Aorta (tissue), 5 donors: ENCODE results near the gene STX11. TPM values are rescaled to one million over a fixed set of nuclear protein-coding genes. Genes with fewer than 3 reads are reported as not detected.

Experiments
- ATAC-seq: fragments of 200-7000 bp; cut with Tn5 transposase; one replicate; pipeline ENCODE4 v1.9.1; 2022; ENCODE audit warnings: moderate library complexity; ENCODE audit not compliant: low FRiP score
- DNase-seq, 2 donors: peaks; one replicate each; pipeline ENCODE4 v3.0.0-alpha.2; 2020
- H3K27ac ChIP-seq, 2 donors: one replicate each; pipeline ENCODE4 v1.5.1; 2013; ENCODE audit warnings: low read length in 2 of 2, mild to moderate bottlenecking in 2 of 2, moderate library complexity in 2 of 2, control low read depth in 1 of 2, inconsistent platforms in 1 of 2, low read depth in 1 of 2
- H3K27me3 ChIP-seq, 2 donors: one replicate each; pipeline ENCODE4 v1.6.1; 2013; ENCODE audit warnings: control low read depth in 1 of 2, low read length in 1 of 2, mild to moderate bottlenecking in 1 of 2, moderate library complexity in 1 of 2; ENCODE audit not compliant: insufficient read depth in 2 of 2, control insufficient read depth in 1 of 2
- H3K36me3 ChIP-seq, 2 donors: one replicate each; pipeline ENCODE4 v1.6.1; 2013; ENCODE audit warnings: control low read depth in 1 of 2, low read length in 1 of 2, mild to moderate bottlenecking in 1 of 2; ENCODE audit not compliant: insufficient read depth in 2 of 2, control insufficient read depth in 1 of 2
- H3K4me1 ChIP-seq, 2 donors: one replicate each; pipeline ENCODE4 v1.6.1; 2013; ENCODE audit warnings: low read length in 2 of 2, control low read depth in 1 of 2, mild to moderate bottlenecking in 1 of 2, moderate library complexity in 1 of 2; ENCODE audit not compliant: insufficient read depth in 2 of 2, control insufficient read depth in 1 of 2
- H3K4me3 ChIP-seq, 2 donors: one replicate each; pipeline ENCODE4 v1.5.1; 2013; ENCODE audit warnings: low read length in 2 of 2, control low read depth in 1 of 2, mild to moderate bottlenecking in 1 of 2
- H3K9me3 ChIP-seq: one replicate; pipeline ENCODE4 v1.6.1; 2013; ENCODE audit warnings: mild to moderate bottlenecking, low read length; ENCODE audit not compliant: control insufficient read depth
- WGBS, 2 donors: extraction: QIAGEN DNeasy Blood & Tissue Kit; methylation state at CpG; one replicate each; pipeline ENCODE4 v1.1.7; 2013; 5-methylcytosine and 5-hydroxymethylcytosine counted together
- intact Hi-C, 2 donors: fragments of 100-400 bp; cut with DNase I; formaldehyde crosslinking; loops; one replicate each; pipeline versions ENCODE4 v1.14.2 to v1.15.0; 2022
- long read RNA-seq, 2 donors: library from polyadenylated mRNA; unstranded; transcript quantifications; one replicate each; pipeline ENCODE4 v2.0.0, GENCODE V29; 2020 to 2021
- polyA plus RNA-seq, 2 donors: library from polyadenylated mRNA; stranded (reverse); fragments of 200-250 nt; gene quantifications; one replicate each; pipeline ENCODE4 v1.2.3, GENCODE V29; 2013
- total RNA-seq, 2 donors: library from RNA; stranded (reverse); fragmentation: NEBNext Ultra II Directional; extraction: Animal tissue kit (Norgen Biotek cat#: 25700); gene quantifications; one replicate each; pipeline ENCODE4 v1.2.1, GENCODE V29; 2021
- donor health status: healthy with polysubstance abuse.
- donor health status: Bipolar disorder and iron deficiency.
- donor health status: DM: no; HTN: no; CAD: no.
- donor health status: DM: no; HTN: no; CAD: no.
- donor health status: DM: yes; HTN: yes; CAD: no.

STX11 gene
- total RNA-seq (1 to 10 TPM; 6.5 to 7.0 TPM), polyA plus RNA-seq (1 to 10 TPM; 2.0 to 4.6 TPM)
- long read RNA-seq, donor 1, transcript STX11-201 (2 exons, 1,926 nt): major isoform, 23 of 29 reads
- long read RNA-seq, donor 1, partial matches to known transcripts: 2 of 29 reads
- long read RNA-seq, donor 1, other reads (novel, unspliced or antisense): 4 of 29 reads
- long read RNA-seq, donor 2, transcript STX11-201 (2 exons, 1,926 nt): major isoform, 11 of 12 reads
- long read RNA-seq, donor 2, partial matches to known transcripts: 0 of 12 reads
- long read RNA-seq, donor 2, other reads (novel, unspliced or antisense): 1 of 12 reads

GRCh38 chr6:144149894-144150709 is at the start of gene STX11:
Gene STX11, plus strand, starts transcription at chr6:144150517. Its CDS starts 36,111 bp downstream, at chr6:144186628.
- Histone ChIP-seq H3K9me3 (no peaks in the 10 kb centered on the region), H3K4me1 (no peaks in the 10 kb centered on the region), H3K27me3 (no peaks in the 10 kb centered on the region), H3K36me3 (no peaks in the 10 kb centered on the region), H3K4me3 (peak within 1 kb of the TSS; percentile 40 to 86), H3K27ac (no peak within 1 kb of the TSS)
- ATAC-seq: peak; percentile 91
- DNase-seq: peak; percentile 83 to 92
- WGBS, 2 donors: 1% methylated on average over 78 to 93 of the region's 93 CpGs
- intact Hi-C loops: no loop called here

DNA sequence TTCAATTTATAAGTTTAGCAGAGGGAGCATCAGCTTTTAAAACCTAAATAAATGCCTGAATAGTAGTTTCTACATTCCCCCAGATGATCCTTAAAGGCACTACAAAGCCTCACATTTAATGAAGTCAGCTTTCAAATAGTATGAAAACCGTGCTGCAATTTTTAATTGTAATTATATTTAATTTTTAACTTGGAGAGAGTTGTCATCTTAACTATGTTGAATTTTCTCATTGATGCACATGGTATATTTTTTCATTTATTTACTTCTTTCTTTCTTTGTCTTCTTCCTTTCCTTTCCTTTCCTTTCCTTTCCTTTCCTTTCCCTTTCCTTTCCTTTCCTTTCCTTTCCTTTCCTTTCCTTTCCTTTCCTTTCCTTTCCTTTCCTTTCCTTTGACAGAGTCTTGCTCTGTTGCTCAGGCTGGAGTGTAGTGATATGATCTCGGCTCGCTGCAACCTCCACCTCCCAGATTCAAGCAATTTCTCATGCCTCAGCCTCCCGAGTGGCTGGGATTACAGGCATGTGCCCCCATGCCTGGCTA is 47.2 kb upstream of the STX11 start:
- WGBS, 2 donors: 66 to 75% methylated on average over 4 of the region's 4 CpGs
- Histone ChIP-seq H3K27me3 (no peaks in the 10 kb centered on the region), H3K4me3 (no peak overlapping the region), H3K27ac (no peak overlapping the region), H3K36me3 (no peaks in the 10 kb centered on the region), H3K9me3 (no peaks in the 10 kb centered on the region), H3K4me1 (no peaks in the 10 kb centered on the region)
- DNase-seq (no peak), ATAC-seq (no peak)
- intact Hi-C loops: loop anchor here in 1 of 2 donors (10.0 kb wide), 1 partner anchor 182 kb away; the partner anchor contains the start of gene UTRN

DNA sequence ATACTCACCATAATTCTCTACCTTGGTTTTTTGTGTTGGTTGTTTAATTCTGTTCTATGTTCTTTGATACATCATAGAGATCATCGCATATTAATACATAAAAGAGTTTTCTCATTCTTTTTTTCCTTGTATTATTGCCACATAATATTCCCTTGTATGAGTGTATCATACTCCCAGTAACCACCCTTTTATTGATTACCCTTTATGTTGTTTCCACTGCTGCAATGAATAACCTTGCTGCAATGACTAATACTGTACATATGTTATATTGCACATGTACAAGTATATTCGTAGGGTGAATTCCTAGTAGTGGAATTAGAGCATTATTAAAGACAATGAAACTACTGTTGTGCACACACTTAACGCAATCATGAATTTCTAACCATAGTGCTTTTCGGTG is 45.8 kb upstream of the STX11 start:
- Histone ChIP-seq H3K4me3 (no peak overlapping the region), H3K9me3 (no peaks in the 10 kb centered on the region), H3K36me3 (no peaks in the 10 kb centered on the region), H3K27ac (no peak overlapping the region), H3K27me3 (no peaks in the 10 kb centered on the region), H3K4me1 (no peaks in the 10 kb centered on the region)
- WGBS, 2 donors: 43 to 56% methylated on average over 4 of the region's 4 CpGs
- DNase-seq (no peak), ATAC-seq (no peak)
- intact Hi-C loops: loop anchor here in 1 of 2 donors (2.0 to 10.0 kb wide), 2 partner anchors 112 to 180 kb away; partner anchors contain the start of gene UTRN

GRCh38 chr6:144104898-144105487 is 45.3 kb upstream of the STX11 start:
- ATAC-seq (peak; percentile 85), DNase-seq (no peak)
- 1 to 2% methylated on average over 2 of the region's 2 CpGs for WGBS, 2 donors
- Histone ChIP-seq H3K27ac (no peak overlapping the region), H3K4me3 (no peak overlapping the region), H3K27me3 (no peaks in the 10 kb centered on the region), H3K9me3 (no peaks in the 10 kb centered on the region), H3K36me3 (no peaks in the 10 kb centered on the region), H3K4me1 (no peaks in the 10 kb centered on the region)
- intact Hi-C loops: loop anchor here (1.0 to 10.0 kb wide), 4 partner anchors 111 to 377 kb away; partner anchors contain the start of gene UTRN (in 1 of the 2)

DNA sequence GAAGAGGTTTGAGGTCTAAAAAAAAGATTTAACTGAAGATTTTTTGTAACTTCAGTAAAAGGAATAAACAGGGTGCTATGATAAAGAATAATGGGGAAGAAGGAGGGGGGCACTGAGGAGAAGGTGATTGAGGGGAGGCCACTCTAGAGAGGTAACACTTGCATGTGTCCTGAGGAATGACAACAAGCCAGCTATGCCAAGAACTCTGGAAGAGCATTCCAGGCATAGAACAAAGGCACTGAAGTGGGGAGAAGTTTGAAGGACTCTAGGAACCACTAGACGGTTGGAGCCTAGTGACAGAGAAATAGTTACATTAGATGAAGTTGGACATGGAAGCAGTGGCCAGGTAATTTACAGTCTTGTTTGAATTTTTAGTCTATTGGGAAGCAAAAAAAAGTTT is 44.1 kb upstream of the STX11 start:
- Histone ChIP-seq H3K36me3 (no peaks in the 10 kb centered on the region), H3K4me1 (no peaks in the 10 kb centered on the region), H3K4me3 (no peak overlapping the region), H3K9me3 (no peaks in the 10 kb centered on the region), H3K27me3 (no peaks in the 10 kb centered on the region), H3K27ac (no peak overlapping the region)
- intact Hi-C loops: loop anchor here (5.0 to 10.0 kb wide), 2 partner anchors 179 to 376 kb away; partner anchors contain the start of gene UTRN (in 1 of the 2)
- ATAC-seq: no peak
- 52 to 68% methylated on average over 1 of the region's 1 CpG for WGBS, 2 donors
- DNase-seq: no peak

GRCh38 chr6:144110210-144110609 is 40.1 kb upstream of the STX11 start:
- no peaks in the 10 kb centered on the region for H3K9me3 ChIP-seq
- no peak overlapping the region for H3K27ac ChIP-seq
- DNase-seq: no peak
- no peak for ATAC-seq
- no peaks in the 10 kb centered on the region for H3K36me3 ChIP-seq
- no peak overlapping the region for H3K4me3 ChIP-seq
- intact Hi-C loops: no loop called here
- 68 to 84% methylated on average over 5 of the region's 5 CpGs for WGBS, 2 donors
- H3K27me3 ChIP-seq: no peaks in the 10 kb centered on the region
- H3K4me1 ChIP-seq: no peaks in the 10 kb centered on the region

DNA sequence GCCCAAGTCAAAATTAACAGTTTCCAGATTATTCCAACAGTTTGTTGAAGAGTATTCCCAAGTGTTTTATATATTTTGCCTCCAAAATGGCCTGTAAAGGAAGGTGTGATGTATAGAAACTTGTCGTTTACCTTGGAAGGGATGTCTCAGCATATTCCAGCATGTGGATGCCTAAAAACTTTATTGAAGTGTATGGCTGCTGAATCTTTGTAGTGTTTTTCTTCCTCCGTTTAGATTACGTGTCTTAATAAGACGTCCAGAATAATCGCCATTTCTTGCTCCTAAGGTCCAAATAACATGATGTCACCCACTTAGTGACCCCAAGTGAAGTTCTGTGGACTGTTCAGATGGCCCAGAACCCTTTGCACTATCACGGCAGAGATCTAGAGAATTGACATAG is 37.0 kb upstream of the STX11 start:
- Histone ChIP-seq H3K27me3 (no peaks in the 10 kb centered on the region), H3K4me3 (no peak overlapping the region), H3K36me3 (no peaks in the 10 kb centered on the region), H3K9me3 (no peaks in the 10 kb centered on the region), H3K4me1 (no peaks in the 10 kb centered on the region), H3K27ac (no peak overlapping the region)
- WGBS, 2 donors: 90 to 92% methylated on average over 6 of the region's 6 CpGs
- ATAC-seq: no peak
- no peak for DNase-seq
- intact Hi-C loops: no loop called here

GRCh38 chr6:144115219-144115618 is 35.1 kb upstream of the STX11 start:
- Histone ChIP-seq H3K4me3 (no peak overlapping the region), H3K4me1 (no peaks in the 10 kb centered on the region), H3K36me3 (no peaks in the 10 kb centered on the region), H3K27me3 (no peaks in the 10 kb centered on the region), H3K9me3 (no peaks in the 10 kb centered on the region), H3K27ac (no peak overlapping the region)
- ATAC-seq (no peak), DNase-seq (no peak)
- WGBS, 2 donors: 85 to 92% methylated on average over 3 of the region's 3 CpGs
- intact Hi-C loops: no loop called here
